ENCODE results near the gene MLC1. TPM values are rescaled to one million over a fixed set of nuclear protein-coding genes. Genes with fewer than 3 reads are reported as not detected.

Gene MLC1
- total and polyA plus RNA-seq, 10 of the 15 experiments (the other 5 are each of a cell fraction or from before 2014, with no cell fraction given): 0.03 to 0.15 (median 0.07) TPM; not detected in 7

DNA sequence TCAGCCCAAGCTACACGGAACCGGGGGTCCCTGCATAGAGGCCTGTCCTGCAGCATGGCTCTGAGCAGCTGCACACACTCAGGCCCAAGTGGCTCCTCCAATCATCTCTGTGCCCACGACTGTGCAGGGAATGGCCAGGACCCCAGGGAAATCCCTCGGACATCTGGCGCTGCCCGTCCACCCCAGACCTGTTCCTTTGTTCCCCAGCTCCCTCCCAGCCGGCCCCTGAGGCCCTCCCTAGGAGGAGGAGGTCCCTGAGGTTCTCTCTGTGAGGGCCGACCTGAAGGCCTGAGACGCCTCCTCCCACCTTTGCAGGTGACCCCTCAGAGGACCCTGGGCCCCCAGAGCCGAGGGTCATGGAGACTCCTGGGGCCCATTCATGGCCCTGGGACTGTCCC is 1.1 kb downstream of the MLC1 start (continued):
- TF ChIP-seq ZNF622 (IDR thresholded peaks at IDR 0.05) (no peak), YY1 (IDR thresholded peaks at IDR 0.05; ENCODE audit: low read depth, low read length) (no peak), JUND (IDR thresholded peaks at IDR 0.05; ENCODE audit: low read depth, low read length) (no peak), TCF3 (IDR thresholded peaks at IDR 0.05; ENCODE audit: borderline replicate concordance, insufficient read depth, low read depth, low read length) (no peak), CREB1 (IDR thresholded peaks at IDR 0.05; ENCODE audit: low read depth) (no peak), SREBF1 (IDR thresholded peaks at IDR 0.05; ENCODE audit: low read length) (no peak), PML (IDR thresholded peaks at IDR 0.05; ENCODE audit: low read length) (no peak), YBX1 (IDR thresholded peaks at IDR 0.05) (no peak)
- TF ChIP-seq, protein P1, sequence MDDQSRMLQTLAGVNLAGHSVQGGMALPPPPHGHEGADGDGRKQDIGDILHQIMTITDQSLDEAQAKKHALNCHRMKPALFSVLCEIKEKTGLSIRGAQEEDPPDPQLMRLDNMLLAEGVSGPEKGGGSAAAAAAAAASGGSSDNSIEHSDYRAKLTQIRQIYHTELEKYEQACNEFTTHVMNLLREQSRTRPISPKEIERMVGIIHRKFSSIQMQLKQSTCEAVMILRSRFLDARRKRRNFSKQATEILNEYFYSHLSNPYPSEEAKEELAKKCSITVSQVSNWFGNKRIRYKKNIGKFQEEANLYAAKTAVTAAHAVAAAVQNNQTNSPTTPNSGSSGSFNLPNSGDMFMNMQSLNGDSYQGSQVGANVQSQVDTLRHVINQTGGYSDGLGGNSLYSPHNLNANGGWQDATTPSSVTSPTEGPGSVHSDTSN (IDR thresholded peaks at IDR 0.05; ENCODE audit: insufficient replicate concordance, low read depth, low read length): no peak
- TF ChIP-seq, protein P2, sequence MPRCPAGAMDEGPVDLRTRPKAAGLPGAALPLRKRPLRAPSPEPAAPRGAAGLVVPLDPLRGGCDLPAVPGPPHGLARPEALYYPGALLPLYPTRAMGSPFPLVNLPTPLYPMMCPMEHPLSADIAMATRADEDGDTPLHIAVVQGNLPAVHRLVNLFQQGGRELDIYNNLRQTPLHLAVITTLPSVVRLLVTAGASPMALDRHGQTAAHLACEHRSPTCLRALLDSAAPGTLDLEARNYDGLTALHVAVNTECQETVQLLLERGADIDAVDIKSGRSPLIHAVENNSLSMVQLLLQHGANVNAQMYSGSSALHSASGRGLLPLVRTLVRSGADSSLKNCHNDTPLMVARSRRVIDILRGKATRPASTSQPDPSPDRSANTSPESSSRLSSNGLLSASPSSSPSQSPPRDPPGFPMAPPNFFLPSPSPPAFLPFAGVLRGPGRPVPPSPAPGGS (IDR thresholded peaks at IDR 0.05; ENCODE audit: borderline replicate concordance, insufficient read depth, low read depth, low read length, poor library complexity, severe bottlenecking): no peak
- TF ChIP-seq, protein P3, sequence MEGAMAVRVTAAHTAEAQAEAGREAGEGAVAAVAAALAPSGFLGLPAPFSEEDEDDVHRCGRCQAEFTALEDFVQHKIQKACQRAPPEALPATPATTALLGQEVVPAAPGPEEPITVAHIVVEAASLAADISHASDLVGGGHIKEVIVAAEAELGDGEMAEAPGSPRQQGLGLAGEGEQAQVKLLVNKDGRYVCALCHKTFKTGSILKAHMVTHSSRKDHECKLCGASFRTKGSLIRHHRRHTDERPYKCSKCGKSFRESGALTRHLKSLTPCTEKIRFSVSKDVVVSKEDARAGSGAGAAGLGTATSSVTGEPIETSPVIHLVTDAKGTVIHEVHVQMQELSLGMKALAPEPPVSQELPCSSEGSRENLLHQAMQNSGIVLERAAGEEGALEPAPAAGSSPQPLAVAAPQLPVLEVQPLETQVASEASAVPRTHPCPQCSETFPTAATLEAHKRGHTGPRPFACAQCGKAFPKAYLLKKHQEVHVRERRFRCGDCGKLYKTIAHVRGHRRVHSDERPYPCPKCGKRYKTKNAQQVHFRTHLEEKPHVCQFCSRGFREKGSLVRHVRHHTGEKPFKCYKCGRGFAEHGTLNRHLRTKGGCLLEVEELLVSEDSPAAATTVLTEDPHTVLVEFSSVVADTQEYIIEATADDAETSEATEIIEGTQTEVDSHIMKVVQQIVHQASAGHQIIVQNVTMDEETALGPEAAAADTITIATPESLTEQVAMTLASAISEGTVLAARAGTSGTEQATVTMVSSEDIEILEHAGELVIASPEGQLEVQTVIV (IDR thresholded peaks at IDR 0.05; ENCODE audit: borderline replicate concordance, partially characterized antibody): no peak
- TF ChIP-seq, protein P4, sequence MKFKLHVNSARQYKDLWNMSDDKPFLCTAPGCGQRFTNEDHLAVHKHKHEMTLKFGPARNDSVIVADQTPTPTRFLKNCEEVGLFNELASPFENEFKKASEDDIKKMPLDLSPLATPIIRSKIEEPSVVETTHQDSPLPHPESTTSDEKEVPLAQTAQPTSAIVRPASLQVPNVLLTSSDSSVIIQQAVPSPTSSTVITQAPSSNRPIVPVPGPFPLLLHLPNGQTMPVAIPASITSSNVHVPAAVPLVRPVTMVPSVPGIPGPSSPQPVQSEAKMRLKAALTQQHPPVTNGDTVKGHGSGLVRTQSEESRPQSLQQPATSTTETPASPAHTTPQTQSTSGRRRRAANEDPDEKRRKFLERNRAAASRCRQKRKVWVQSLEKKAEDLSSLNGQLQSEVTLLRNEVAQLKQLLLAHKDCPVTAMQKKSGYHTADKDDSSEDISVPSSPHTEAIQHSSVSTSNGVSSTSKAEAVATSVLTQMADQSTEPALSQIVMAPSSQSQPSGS (IDR thresholded peaks at IDR 0.05; ENCODE audit: low read length): no peak
- TF ChIP-seq, protein P5, sequence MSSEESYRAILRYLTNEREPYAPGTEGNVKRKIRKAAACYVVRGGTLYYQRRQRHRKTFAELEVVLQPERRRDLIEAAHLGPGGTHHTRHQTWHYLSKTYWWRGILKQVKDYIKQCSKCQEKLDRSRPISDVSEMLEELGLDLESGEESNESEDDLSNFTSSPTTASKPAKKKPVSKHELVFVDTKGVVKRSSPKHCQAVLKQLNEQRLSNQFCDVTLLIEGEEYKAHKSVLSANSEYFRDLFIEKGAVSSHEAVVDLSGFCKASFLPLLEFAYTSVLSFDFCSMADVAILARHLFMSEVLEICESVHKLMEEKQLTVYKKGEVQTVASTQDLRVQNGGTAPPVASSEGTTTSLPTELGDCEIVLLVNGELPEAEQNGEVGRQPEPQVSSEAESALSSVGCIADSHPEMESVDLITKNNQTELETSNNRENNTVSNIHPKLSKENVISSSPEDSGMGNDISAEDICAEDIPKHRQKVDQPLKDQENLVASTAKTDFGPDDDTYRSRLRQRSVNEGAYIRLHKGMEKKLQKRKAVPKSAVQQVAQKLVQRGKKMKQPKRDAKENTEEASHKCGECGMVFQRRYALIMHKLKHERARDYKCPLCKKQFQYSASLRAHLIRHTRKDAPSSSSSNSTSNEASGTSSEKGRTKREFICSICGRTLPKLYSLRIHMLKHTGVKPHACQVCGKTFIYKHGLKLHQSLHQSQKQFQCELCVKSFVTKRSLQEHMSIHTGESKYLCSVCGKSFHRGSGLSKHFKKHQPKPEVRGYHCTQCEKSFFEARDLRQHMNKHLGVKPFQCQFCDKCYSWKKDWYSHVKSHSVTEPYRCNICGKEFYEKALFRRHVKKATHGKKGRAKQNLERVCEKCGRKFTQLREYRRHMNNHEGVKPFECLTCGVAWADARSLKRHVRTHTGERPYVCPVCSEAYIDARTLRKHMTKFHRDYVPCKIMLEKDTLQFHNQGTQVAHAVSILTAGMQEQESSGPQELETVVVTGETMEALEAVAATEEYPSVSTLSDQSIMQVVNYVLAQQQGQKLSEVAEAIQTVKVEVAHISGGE (CRISPR knock-in tag; IDR thresholded peaks at IDR 0.05): no peak

Data from GM12878 (cell line).